Fibroblast of mammary gland (primary cell): ENCODE data around the gene CADM1.

Experiments used
- DNase-seq: peaks from one replicate; pipeline ENCODE4 v3.0.0-alpha.2; 2010; ENCODE audit warnings: low read depth
- H3K4me3 ChIP-seq: 2 replicates; pipeline ENCODE4 v1.5.1; 2011; ENCODE audit warnings: low read depth, mild to moderate bottlenecking, low read length, moderate library complexity; ENCODE audit not compliant: control insufficient read depth
- CTCF ChIP-seq: conservative IDR thresholded peaks from 2 replicates; pipeline ENCODE4 v1.5.1; 2011; ENCODE audit warnings: low read depth, low read length, inconsistent platforms; ENCODE audit not compliant: control insufficient read depth, insufficient read depth

The CADM1 gene

GRCh38 chr11:115159207-115159606, 345.0 kb downstream of the CADM1 start:
- H3K4me3 ChIP-seq, result no peak overlapping the region
- TF ChIP-seq CTCF, result no peak
- DNase-seq, result no peak

- no peak for TF ChIP-seq CTCF
- DNase-seq, result no peak
Measured at GRCh38 chr11:115158053-115158452, 346.2 kb downstream of the CADM1 start.

GRCh38 chr11:115157247-115157646, 347.0 kb downstream of the CADM1 start:
- DNase-seq, result no peak
- TF ChIP-seq CTCF, result no peak
- H3K4me3 ChIP-seq, result no peak overlapping the region

More at GRCh38 chr11:115158053-115158452, 346.2 kb downstream of the CADM1 start:
- no peak overlapping the region for H3K4me3 ChIP-seq

GRCh38 chr11:115155978-115156377, 348.2 kb downstream of the CADM1 start:
- DNase-seq, result no peak
- H3K4me3 ChIP-seq, result no peak overlapping the region
- no peak for TF ChIP-seq CTCF

GRCh38 chr11:115155320-115155719, 348.9 kb downstream of the CADM1 start:
- no peak for DNase-seq
- TF ChIP-seq CTCF, result no peak
- no peak overlapping the region for H3K4me3 ChIP-seq

- no peak for DNase-seq
Measured at GRCh38 chr11:115154355-115154736, 349.9 kb downstream of the CADM1 start.

More at GRCh38 chr11:115154355-115154736, 349.9 kb downstream of the CADM1 start:
- no peak overlapping the region for H3K4me3 ChIP-seq
- no peak for TF ChIP-seq CTCF
